Activated CD4-positive, alpha-beta memory T cell treated with anti-CD3 and anti-CD28 coated beads, Interleukin-2, amount 10 ng/mL, durations not matched to agents 7 days and 5 days (primary cell): ENCODE results near the gene EMILIN3. TPM values are rescaled to one million over a fixed set of nuclear protein-coding genes. Genes with fewer than 3 reads are reported as not detected.

Source experiments
- total RNA-seq, 2 experiments: library from RNA; stranded (reverse); gene quantifications; one replicate each; pipeline ENCODE4 v1.2.3, GENCODE V29; 2021

EMILIN3 gene
- total RNA-seq, 2 experiments from 2014 or later, result not detected

Other genes starting within 250 kb of the EMILIN3 start
- gene PLCG1, start 229.3 kb downstream of the EMILIN3 start, total RNA-seq, result 100 to 1,000 TPM; 267 to 286 TPM
- gene ZHX3, start 49.1 kb downstream of the EMILIN3 start, total RNA-seq, result 1 to 10 TPM; 5.9 to 8.7 TPM
- under 1 TPM; 0.65 to 0.68 TPM for gene LPIN3, start 26.0 kb downstream of the EMILIN3 start, total RNA-seq